Left cardiac atrium (tissue), 4 donors: ENCODE measurements around the gene HEMGN. TPM values are rescaled to one million over a fixed set of nuclear protein-coding genes. Genes with fewer than 3 reads are reported as not detected.
"Not testable (repeated sequence)": the region's sequence is repeated elsewhere in the genome, so short reads cannot be mapped to it uniquely, and the experiment has no call there.

Experiments used
- ATAC-seq, 2 donors: fragments of 200-7000 bp; cut with Tn5 transposase; one replicate each; pipeline ENCODE4 v1.9.1; 2020; ENCODE audit warnings: mild to moderate bottlenecking in 2 of 2, moderate library complexity in 2 of 2
- DNase-seq: peaks from one replicate; pipeline ENCODE4 v3.0.0-alpha.2; 2020
- intact Hi-C, 2 donors: fragments of 100-400 bp; cut with DNase I; formaldehyde crosslinking; loops; one replicate each; pipeline versions ENCODE4 v1.14.1 to v1.15.1; 2022 to 2023
- long read RNA-seq: library from polyadenylated mRNA; unstranded; transcript quantifications from one replicate; pipeline ENCODE4 v2.0.0, GENCODE V29; 2021
- total RNA-seq, 2 donors: library from RNA; stranded (reverse); fragmentation: NEBNext Ultra II Directional; extraction: Animal tissue kit (Norgen Biotek cat#: 25700); gene quantifications; one replicate each; pipeline ENCODE4 v1.2.1, GENCODE V29; 2021
- donor health status: DM: no; HTN: yes; CAD: no.
- donor health status: DM: no; HTN: yes; CAD: no; lungs with severe emphysema.
- donor health status: DM: yes; HTN: yes; CAD: no.
- donor health status: Dilated cardiomyopathy.

The HEMGN gene, protein sequence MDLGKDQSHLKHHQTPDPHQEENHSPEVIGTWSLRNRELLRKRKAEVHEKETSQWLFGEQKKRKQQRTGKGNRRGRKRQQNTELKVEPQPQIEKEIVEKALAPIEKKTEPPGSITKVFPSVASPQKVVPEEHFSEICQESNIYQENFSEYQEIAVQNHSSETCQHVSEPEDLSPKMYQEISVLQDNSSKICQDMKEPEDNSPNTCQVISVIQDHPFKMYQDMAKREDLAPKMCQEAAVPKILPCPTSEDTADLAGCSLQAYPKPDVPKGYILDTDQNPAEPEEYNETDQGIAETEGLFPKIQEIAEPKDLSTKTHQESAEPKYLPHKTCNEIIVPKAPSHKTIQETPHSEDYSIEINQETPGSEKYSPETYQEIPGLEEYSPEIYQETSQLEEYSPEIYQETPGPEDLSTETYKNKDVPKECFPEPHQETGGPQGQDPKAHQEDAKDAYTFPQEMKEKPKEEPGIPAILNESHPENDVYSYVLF
- under 1 TPM in 1 of 2 donors, not detected in 1; 0.10 TPM for total RNA-seq
- long read RNA-seq: 0 reads

DNA sequence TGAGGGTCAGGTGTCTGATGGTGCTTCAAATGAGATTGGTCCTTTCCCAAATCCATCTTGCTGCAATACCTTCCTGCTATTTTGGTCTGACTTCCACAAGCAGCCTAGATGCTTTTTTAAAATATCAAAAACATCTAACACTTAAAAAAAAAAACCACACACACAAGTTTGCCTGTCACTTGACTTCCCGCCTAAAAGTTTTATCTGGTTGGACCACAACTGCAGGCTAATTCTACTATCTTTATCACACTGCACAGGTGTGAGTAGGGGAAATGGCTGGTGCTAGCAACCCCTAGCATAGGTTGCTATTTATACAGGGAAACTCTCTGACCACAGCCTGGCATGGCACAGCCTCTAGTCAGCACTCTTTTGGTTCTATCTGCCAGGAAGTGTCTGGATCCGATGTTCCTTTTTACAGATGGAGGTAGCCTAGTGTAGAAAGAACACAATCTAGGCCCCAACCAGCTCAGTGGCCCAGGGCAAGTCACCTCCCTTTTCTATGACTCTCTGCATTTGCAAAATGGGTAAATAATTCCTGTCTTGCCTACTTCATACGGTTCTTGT is at the start of gene HEMGN:
TSS of gene HEMGN (minus strand) at position 92 of the 564 bp plus-strand sequence. CDS start at position 56, 36 bp downstream.
- DNase-seq (no peak), ATAC-seq (no peak)
- intact Hi-C loops: no loop called here

DNA sequence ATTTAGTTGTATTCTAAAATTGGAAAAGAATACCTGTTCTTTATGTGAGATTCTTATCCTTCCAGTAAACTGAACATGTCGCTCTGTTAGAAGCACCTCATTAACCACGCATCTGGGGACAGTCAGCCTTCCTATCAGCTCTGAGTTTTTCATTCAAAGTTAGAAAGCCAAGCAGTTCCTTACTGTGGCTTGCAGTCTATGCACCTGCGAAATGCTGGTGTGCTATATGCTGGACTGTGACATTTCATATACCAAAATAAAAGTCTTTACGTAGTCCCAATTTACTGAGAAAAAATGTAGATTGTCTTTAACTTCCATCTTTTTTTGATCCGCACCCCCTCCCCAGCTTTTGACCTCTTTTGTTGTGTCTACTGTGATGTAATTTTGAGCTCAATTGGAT is 49.5 kb upstream of the HEMGN start:
- intact Hi-C loops: loop anchor here in 1 of 2 donors (10.0 kb wide), 1 partner anchor 47 kb away; no protein-coding TSS in a partner anchor
- ATAC-seq: no peak
- DNase-seq: no peak

DNA sequence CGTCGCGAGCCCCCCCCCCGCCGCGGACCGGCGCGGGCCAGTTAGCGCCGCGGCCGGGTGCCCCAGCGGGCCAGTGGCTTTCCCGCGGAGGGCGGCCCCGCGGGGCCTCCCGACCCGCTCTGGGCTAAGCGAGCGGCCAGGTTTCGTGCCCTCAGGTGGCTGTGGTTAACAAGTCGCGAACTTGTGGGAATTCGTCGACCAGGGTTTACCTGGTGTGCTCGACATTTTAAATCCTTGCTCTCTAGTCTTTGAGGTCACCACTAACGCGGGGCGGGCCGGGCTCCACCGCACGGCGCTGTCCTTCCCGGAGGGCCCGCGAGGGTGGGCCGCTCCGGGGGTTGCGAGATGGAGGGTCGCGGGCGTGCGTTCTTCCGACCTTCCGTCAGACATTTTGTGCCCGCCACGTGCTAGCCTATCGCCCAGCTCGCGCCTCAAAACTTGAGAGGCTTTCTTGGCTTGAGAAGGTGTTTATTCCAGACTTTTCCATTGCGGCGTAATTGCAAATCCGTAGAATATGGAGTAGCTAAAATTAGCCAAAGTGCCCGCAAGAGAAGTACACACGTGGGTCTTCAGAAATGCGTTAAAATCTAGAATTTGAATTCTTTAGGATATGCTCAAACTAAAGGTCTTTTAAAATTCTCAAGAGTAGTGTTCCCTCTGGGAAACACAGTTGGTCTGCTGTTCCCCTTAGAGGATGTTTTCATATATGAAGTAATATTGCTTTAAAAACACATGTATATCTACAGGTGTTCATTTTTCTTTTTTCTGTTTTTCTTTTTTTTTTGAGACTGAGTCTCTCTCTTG is 47.3 kb upstream of the HEMGN start:
- intact Hi-C loops: loop anchor here in 1 of 2 donors (10.0 kb wide), 1 partner anchor 50 kb away; no protein-coding TSS in a partner anchor
- DNase-seq: no peak
- peak in 1 of 2 donors; percentile 3 for ATAC-seq

DNA sequence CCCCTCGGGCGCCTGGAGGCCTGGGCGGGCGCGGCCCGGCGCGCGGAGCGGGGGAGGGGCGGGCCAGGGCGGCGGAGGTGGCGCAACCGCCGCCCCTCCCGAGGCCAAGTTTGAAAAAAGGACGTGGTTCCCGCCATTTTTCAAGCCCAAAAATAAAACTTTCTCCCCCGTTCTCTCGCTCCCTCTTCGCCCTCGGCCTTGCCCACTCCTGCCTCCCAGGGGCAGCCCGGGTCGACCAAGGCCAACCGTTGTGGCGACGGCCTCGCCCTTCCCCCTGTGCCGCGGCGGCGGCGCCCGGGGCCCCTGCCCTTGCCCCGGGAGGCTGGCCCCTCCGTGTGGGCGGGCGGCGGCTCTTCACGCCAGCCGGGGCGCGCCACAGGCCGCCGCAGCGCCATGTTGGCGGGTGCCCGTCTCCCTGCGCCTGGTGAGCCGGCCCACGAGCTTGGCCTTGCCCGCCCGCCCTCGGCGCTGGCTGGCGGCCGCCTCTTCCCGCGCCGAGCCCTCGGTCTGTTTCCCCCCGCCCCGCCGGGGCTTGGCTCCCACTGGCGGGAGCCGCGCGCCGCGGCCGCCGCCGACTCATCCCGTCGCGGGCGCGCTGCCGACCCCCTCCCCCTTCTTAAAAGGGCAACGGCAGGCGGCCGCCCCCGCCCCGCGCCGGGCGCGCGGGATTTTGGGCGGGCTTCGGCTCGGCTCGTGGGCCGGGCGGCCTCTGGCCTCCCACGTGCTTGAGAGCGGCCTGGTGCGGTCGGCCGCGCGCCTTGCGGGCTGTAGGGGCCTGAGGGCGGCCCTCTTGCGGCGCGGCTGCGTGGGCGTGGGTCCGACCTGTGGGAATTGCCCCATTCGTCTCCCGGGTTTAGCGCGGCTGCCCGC is 46.5 kb upstream of the HEMGN start:
- peak; percentile 91 for DNase-seq
- peak; percentile 48 to 51 for ATAC-seq
- intact Hi-C loops: loop anchor here in 1 of 2 donors (5.0 to 10.0 kb wide), 2 partner anchors 50 to 273 kb away; partner anchors contain the start of gene TBC1D2

DNA sequence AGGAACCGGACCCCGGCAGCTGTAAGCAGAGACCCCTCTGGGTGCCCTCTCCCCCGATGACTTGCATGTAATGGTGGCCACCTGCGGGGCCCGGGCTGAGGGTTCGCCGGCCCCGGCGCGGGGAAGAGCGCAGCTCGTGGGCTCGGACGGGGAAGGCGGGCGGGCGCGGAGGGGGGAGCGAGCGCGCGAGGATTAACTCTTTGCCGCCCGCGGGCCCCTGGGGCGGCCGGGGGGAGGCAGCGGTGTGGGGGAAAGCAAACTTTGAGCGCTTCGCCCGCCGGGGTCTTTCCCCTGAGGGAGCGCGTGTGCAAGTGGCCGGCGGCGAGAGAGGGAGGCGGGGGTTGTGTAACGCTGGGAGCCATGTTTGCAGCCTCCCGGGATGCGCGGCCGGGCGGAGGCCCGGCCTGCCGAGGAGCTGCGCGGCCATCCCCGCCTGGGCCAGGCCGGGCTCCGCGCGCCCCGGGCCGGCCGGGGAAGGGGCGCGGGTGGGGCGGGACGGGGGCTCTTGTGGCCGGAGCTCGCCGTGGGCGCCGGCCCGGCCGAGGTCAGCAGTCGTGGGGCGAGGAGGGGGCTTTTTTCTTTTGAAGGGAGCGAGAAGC is 45.7 kb upstream of the HEMGN start:
- intact Hi-C loops: loop anchor here in 1 of 2 donors (2.0 to 10.0 kb wide), 3 partner anchors 51 to 274 kb away; partner anchors contain the start of genes TBC1D2 and TRMO
- DNase-seq (peak; percentile 65), ATAC-seq (peak; percentile 29 to 46)

DNA sequence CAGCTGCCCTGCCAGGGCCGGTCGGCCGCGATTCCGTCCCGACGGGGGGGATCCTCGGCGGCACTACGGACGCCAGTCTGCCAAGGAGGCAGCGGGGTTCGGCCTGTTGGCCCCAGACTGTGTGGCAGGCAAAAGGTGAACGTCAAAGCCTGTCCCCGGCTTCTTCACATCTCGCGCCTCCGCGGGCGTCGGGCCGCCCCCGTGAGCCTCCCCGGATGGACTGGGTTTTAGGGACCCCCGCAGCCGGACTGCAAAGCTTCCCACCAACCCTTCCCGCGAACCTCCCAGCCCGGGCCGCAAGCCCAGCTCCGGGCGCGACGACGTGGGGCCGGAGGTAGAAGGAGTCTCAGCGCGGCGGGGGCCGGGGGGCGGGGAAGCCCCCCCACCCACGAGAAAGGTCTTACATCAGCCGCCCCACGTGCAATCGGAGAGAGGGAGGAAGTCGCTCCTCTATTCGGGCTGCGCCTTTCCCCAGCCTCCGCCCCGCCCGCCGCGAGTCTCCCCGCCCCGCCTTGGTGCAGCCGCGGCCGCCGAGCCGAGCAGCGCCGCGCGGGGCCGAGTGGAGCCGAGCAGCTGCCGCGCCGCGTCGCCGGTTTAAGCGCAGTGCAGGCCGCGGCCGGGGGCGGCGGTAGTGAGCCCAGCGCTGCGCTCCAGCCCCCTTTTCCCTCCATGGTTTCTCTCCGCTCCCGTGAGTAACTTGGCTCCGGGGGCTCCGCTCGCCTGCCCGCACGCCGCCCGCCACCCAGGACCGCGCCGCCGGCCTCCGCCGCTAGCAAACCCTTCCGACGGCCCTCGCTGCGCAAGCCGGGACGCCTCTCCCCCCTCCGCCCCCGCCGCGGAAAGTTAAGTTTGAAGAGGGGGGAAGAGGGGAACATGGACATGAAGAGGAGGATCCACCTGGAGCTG is 45.0 kb upstream of the HEMGN start, which contains the start of gene ANP32B:
TSS of gene ANP32B (plus strand) at position 659 of the 906 bp plus-strand sequence. CDS start at position 874, 215 bp downstream.
- intact Hi-C loops: loop anchor here in 1 of 2 donors (2.0 to 10.0 kb wide), 3 partner anchors 52 to 274 kb away; partner anchors contain the start of genes TBC1D2 and TRMO
- ATAC-seq: peak; percentile 91 to 95
- DNase-seq: peak; percentile 93

DNA sequence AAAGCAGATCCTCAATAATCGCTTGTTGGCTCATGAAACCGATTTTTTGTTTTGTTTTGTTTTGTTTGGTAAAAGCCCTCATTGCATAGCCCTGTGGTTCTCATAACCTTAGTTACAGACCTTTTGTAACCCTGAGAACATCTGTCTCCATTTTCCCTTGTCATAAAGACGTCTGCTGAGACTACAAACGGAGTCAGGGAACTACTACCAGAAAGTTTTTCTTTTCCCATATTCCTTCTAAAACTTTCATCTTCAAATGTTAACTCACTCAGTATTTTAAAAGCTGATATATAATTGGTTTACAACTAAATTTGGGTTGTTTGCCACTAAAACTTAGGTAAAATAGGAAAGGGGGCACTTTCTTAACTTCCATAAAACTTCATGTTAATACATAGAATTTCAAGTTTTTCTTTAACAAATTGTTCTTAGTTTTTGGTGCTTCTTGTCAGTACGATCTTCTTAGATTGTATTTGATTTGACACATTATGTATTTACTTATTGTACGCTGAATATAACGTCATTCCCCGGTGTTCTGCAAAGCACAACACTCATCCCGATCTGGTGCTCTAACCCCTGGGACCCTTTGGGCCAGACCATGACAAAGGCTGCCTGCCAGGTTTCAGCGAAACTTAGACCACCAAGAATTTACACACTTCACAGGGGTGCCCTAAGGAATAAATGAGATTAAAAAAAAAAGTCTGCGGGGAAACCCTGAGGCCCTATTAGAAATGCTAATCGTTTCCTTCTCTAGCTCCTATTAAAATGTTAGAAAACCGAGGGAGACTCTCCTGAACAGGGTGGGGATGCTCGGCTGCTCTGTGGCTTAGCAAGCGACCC is 44.1 kb upstream of the HEMGN start:
- intact Hi-C loops: loop anchor here in 1 of 2 donors (2.0 to 10.0 kb wide), 3 partner anchors 53 to 275 kb away; partner anchors contain the start of genes TBC1D2 and TRMO
- ATAC-seq (no peak), DNase-seq (no peak)

DNA sequence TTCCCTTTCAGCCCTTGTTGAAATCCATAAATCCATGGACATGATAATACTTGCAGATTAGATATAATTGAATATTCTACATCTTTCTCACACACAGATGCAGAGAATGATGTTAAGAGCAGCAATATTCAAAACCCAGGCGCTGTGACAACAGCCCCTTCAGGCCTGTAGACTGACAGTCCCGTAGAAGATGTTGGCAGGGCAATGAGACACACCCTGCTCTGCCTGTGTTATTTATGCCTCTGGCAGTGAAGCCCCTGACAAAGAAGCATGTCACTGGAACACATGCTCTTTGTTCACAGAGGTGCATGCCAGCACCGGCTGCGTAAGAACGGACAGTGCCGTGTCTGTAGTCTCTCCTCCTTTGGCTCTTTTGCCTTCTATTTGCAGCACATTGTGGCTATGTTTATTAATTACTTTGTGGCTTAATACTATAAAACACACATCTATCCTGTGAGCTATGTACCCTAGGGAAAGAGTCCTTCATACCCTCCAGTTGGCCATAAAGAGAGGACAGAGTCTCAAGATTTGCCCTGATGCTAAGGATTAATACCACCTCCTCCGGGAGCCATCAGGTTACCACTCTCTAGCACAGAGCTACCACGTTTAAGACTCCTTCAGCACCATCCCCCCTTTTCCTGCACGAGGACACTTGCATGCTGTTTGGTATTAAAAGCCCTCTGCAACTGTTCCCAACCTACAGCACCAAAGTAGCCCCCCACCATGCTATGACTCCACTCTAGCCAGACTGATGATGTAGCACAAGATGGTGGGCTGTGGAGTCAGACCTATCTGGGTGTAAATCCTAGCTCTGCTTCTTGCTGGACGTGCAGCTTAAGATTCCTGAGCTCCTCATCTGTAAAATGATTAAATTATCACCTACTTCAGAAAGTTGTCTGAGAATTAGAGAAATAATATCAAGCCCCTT is 43.2 kb upstream of the HEMGN start:
- ATAC-seq: peak in 1 of 2 donors; percentile 3
- intact Hi-C loops: loop anchor here in 1 of 2 donors (5.0 to 10.0 kb wide), 2 partner anchors 54 to 276 kb away; partner anchors contain the start of gene TBC1D2
- DNase-seq: peak; percentile 64

DNA sequence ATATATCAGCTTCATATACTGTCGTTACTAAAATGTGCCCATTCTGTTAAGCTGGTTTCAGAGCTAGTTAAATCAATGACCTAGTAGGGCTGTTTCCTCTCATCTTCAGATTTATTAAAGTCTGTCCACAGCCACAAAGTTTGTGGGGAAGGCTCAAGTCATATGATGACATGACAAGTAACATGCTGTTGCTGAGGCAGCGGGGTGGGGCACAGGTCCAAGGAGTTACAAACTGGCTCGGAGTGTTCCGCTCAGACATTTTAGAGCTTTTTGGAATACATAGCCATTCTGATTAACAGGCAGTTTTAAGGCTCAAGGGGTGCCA is 42.5 kb upstream of the HEMGN start:
- ATAC-seq: no peak
- DNase-seq: peak; percentile 61
- intact Hi-C loops: loop anchor here in 1 of 2 donors (5.0 to 10.0 kb wide), 2 partner anchors 54 to 277 kb away; partner anchors contain the start of gene TBC1D2

DNA sequence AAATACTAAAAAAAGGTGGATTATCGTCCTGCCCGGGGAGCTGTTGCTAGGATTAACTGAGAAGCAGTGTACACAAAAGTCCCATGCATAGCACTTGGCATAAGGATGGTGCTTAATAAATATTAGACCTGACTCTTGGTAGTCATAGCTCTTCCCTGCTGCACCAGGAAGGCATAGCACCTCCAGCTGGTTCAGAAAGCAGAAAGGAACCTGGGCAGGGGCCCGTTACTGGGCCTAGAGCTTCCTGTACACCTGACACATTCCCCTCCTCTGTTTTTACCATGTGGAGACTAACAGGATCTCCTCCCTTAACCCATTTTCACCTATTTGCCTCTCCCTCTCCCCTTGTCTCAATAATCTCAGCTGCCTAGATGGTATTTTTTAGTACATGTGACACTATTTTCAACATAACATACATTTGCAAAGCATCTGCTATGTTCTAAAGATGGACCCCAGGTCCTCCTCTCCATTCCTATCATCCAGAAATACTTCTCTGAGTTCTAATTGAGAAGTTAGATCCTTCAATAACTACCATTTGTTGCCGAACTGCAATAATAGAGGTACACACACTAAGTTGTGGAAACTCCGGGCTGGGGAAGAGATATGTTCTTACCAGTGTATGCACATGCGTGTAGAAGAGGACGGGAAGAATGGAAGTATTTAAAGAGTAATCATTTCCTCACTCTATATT is 42.0 kb upstream of the HEMGN start:
- DNase-seq (no peak), ATAC-seq (no peak)
- intact Hi-C loops: loop anchor here in 1 of 2 donors (5.0 to 10.0 kb wide), 2 partner anchors 55 to 277 kb away; partner anchors contain the start of gene TBC1D2

DNA sequence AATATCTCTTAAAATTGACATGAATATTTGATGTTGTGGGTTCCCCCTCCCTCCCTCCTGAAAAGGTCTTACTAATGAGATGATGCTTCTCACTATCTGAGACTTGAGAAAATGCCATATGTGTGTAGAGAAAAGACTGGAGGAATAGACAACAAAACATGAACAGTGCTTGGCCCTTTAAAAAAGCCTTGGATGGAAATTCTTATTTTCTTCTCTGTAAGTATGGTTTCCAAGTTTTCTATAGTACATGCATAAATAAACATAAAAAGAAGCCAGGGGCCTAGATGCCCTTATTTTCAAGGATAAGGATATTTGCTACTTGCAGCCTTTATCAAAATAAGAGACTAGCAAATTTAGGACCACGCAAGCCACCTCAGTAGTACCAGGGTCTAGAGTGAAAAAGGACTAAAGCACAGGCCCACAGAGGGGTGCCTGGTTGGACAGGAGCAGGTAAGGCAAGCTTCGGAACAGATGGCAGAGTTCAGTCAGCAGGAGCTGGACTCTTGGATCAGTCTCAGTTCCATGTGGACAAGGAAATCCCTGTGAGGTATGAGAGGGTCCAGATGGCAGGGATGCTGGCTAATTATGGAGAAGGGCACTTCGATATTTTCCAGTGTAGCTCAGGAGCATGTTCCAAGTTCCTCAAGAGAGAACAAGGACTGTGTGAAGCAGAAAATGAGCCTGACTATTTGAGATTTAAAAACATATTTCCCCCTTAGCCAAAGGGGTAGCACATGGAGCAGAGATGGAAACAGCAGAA is 40.6 kb upstream of the HEMGN start:
- intact Hi-C loops: no loop called here
- ATAC-seq (no peak), DNase-seq (no peak)

DNA sequence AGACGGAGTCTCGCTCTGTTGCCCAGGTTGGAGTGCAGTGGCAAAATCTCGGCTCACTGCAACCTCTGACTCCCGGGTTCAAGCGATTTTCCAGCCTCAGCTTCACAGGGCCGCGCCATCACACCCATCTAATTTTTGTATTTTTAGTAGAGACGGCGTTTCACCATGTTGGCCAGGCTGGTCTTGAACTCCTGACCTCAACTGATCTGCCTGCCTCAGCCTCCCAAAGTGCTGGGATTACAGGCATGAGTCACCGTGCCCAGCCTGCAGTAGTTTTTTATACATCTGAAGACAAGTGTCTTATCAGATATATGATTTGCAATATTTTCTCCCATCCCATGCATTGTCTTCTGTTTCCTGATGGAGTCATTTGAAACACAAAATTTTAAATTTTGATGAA is 38.7 kb upstream of the HEMGN start:
- ATAC-seq, DNase-seq, intact Hi-C loops: not testable (repeated sequence)

DNA sequence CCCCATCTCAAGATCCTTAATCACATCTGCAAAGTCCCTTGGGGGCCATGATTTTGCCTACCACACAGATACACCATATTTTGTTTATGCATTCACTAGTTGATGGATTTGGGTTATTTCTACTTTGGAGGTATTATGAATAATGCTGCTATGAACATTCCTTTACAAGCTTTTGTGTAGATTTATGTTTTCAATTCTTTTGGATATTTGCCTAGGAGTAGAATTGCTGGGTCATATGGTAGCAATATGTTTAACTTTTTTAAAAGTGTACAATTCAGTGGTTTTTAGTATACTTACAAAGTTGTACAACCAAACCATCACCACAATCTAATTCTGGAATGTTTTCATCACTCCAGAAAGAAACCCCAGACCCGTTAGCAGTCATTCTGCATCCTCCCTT is 37.4 kb upstream of the HEMGN start:
- DNase-seq (no peak), ATAC-seq (no peak)
- intact Hi-C loops: no loop called here
